ENCODE measurements around the gene MELK.

The MELK gene

DNA sequence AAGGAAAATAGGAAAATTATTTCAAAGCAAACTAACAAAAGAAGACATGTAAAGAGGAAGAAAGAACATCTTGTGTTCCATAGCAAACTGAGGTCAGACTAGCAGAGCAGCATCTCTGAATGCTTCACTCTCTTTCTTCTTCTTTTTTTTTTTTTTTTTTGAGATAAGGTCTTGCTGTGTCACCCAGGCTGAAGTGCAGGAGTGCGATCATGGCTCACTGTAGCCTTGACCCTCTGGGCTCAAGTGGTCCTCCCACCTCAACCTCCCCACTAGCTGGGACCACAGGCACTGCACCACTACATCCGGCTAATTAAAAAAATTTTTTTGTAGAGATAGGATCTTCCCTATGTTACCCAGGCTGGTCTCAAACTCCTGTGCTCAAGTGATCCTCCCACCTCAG is 36.6 kb downstream of the MELK start:
- Histone ChIP-seq H3K4me1 (no peaks in the 10 kb centered on the region), H3K36me3 (no peaks in the 10 kb centered on the region), H3K9me3 (no peaks in the 10 kb centered on the region), H3K4me3 (no peak overlapping the region), H3K27ac (no peak overlapping the region), H3K27me3 (no peaks in the 10 kb centered on the region)
- TF ChIP-seq, protein P1, sequence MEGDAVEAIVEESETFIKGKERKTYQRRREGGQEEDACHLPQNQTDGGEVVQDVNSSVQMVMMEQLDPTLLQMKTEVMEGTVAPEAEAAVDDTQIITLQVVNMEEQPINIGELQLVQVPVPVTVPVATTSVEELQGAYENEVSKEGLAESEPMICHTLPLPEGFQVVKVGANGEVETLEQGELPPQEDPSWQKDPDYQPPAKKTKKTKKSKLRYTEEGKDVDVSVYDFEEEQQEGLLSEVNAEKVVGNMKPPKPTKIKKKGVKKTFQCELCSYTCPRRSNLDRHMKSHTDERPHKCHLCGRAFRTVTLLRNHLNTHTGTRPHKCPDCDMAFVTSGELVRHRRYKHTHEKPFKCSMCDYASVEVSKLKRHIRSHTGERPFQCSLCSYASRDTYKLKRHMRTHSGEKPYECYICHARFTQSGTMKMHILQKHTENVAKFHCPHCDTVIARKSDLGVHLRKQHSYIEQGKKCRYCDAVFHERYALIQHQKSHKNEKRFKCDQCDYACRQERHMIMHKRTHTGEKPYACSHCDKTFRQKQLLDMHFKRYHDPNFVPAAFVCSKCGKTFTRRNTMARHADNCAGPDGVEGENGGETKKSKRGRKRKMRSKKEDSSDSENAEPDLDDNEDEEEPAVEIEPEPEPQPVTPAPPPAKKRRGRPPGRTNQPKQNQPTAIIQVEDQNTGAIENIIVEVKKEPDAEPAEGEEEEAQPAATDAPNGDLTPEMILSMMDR (IDR thresholded peaks at IDR 0.05), result no peak
- intact Hi-C loops (cut with DNase I; ENCODE audit: low total_unique reads), result no loop called here
- no peak for DNase-seq

DNA sequence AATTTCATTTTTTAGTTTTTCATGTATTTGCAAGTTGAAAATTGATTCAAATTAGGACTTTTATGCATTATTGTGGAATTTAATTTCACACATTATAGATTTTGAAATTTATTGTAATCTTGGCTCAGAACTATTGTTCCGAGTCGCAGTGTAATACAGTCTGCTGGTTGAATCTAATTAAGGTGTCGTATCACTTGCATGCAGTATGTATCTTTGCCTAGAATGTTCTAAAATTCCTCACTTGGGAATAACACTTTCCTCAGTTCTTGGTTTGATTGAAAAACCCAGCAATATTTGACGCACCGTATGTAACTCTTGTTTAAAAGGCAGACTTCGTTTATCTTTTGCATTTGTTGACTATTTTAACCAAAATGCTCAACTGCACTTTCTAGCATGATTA is 49.4 kb downstream of the MELK start:
- Histone ChIP-seq H3K27me3 (no peaks in the 10 kb centered on the region), H3K4me3 (no peak overlapping the region), H3K36me3 (no peaks in the 10 kb centered on the region), H3K4me1 (peaks cover 0 to 17% (median 8%) of the 10 kb centered on the region in 4 donors), H3K27ac (no peak overlapping the region), H3K9me3 (no peaks in the 10 kb centered on the region)
- intact Hi-C loops (cut with DNase I; ENCODE audit: low total_unique reads), result no loop called here
- TF ChIP-seq, protein P1 (IDR thresholded peaks at IDR 0.05), result no peak
- no peak for DNase-seq

DNA sequence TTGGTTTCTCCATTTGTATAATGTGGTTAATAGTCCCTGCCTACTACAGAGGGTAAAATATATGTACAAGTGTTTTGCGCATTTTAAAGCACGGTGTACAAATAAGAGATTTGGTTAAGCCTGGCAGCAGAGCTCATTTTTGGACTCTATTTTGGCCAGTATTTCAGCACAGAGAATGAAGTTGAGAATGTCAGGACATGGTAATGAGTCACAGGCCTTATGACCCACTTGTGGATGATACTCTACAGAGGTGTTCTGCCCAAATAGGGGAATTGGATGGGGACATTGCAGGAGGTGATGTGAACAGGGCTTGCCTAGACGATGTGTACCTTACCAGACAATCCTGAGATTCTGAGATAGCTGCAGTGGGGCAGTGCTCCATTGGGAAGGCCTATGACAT is 50.6 kb downstream of the MELK start:
- no peak for DNase-seq
- Histone ChIP-seq H3K27ac (no peak overlapping the region), H3K4me3 (no peak overlapping the region), H3K36me3 (no peaks in the 10 kb centered on the region), H3K27me3 (no peaks in the 10 kb centered on the region), H3K9me3 (no peaks in the 10 kb centered on the region), H3K4me1 (peaks cover 0 to 17% (median 8%) of the 10 kb centered on the region in 4 donors)
- TF ChIP-seq, protein P1 (IDR thresholded peaks at IDR 0.05), result no peak
- intact Hi-C loops (cut with DNase I; ENCODE audit: low total_unique reads), result no loop called here

DNA sequence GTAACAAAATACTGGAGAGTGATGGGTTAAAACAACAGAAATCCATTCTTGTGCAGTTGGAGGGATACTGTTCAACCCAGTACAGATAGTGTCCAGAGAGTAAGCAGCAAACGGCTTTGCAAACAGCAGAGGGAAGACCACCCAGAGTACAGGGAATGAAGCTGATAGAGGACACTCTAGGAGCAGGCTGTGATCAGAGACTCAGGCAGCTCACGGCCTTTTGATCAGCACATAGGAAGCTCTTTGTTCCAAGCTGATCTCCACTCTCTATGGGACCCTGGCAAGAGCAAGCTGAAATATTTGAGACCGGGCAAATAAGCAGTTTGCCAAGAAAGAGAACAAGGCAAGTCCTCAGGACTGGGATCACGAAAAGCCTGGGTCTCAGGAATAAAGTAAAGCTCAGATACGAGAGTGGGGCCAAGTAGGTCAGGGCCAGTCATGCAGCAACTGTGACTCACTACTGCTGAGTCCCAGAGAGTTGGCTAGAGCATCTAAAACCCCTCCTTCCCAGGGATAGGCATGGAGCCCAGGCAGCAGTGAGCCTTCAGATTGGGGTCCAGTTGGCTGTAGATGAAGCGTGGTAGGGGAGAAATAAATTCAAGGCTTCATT is 52.4 kb downstream of the MELK start:
- intact Hi-C loops (cut with DNase I; ENCODE audit: low total_unique reads), result no loop called here
- Histone ChIP-seq H3K4me1 (peaks cover 0 to 17% (median 8%) of the 10 kb centered on the region in 4 donors), H3K27me3 (no peaks in the 10 kb centered on the region), H3K27ac (no peak overlapping the region), H3K9me3 (no peaks in the 10 kb centered on the region), H3K36me3 (no peaks in the 10 kb centered on the region), H3K4me3 (no peak overlapping the region)
- TF ChIP-seq, protein P1 (IDR thresholded peaks at IDR 0.05), result no peak
- peak; percentile 51 to 65 for DNase-seq

DNA sequence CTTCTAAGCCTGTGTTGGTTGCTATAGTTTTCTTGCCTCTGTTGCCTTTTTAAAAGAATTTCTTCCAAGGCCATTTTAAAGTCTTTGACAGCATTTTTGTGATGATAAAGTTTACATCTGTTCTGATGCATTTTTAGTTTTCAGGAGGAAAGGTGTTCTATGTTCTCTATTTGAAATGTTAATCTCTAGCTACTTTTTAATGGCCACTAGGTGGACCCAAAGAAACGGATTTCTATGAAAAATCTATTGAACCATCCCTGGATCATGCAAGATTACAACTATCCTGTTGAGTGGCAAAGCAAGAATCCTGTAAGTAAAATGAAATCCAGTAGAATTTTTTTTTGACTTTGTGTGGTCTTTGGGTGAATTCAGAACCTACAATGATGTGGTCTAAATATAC is 60.2 kb downstream of the MELK start:
- H3K27me3 ChIP-seq, result no peaks in the 10 kb centered on the region

More for the DNA sequence above, 60.2 kb downstream of the MELK start:
- Histone ChIP-seq H3K9me3 (no peaks in the 10 kb centered on the region), H3K27ac (no peak overlapping the region), H3K4me1 (no peaks in the 10 kb centered on the region), H3K4me3 (no peak overlapping the region), H3K36me3 (no peaks in the 10 kb centered on the region)
- TF ChIP-seq, protein P1 (IDR thresholded peaks at IDR 0.05), result peak; percentile 21 to 32
- DNase-seq, result no peak
- intact Hi-C loops (cut with DNase I; ENCODE audit: low total_unique reads), result loop anchor here (10.0 kb wide), 1 partner anchor 1572 kb away; no protein-coding TSS in a partner anchor

Data from tibial artery (tissue), 4 donors.